Measurements from ENCODE around the gene CAMK1D.

- TF ChIP-seq POLR2A (IDR thresholded peaks at IDR 0.05; ENCODE audit: extremely low read depth, insufficient read length), result no peak
- no peak for TF ChIP-seq CTCF (IDR thresholded peaks at IDR 0.05; ENCODE audit: low read depth, low read length)
These were observed 425.0 kb downstream of the CAMK1D start for GRCh38 chr10:12774204-12774894.

Measured in NB4 (cell line).